Myometrial cell (primary cell): Measurements from ENCODE around the gene NLRP9. TPM values are rescaled to one million over a fixed set of nuclear protein-coding genes. Genes with fewer than 3 reads are reported as not detected.

Source experiments
- total RNA-seq: library from RNA; depleted of rRNA; stranded (reverse); fragments of >200 nt; gene quantifications from 2 replicates; pipeline ENCODE4 v1.2.3, GENCODE V29; 2015

The NLRP9 gene
- not detected in 2 replicates for total RNA-seq

GRCh38 chr19:55738302-55738701 lies at the start of gene NLRP9:
Gene NLRP9, minus strand, starts transcription at chr19:55738402. Its CDS starts 28 bp downstream, at chr19:55738374.

GRCh38 chr19:55768818-55769217 lies 30.6 kb upstream of the NLRP9 start, which contains the start of gene RFPL4AL1:
Gene RFPL4AL1, plus strand, starts transcription at chr19:55769118. Its CDS starts 2,687 bp downstream, at chr19:55771805.

GRCh38 chr19:55758797-55759196 lies 20.6 kb upstream of the NLRP9 start, which contains the start of gene RFPL4A:
Gene RFPL4A, plus strand, starts transcription at chr19:55759097. Its CDS starts 2,704 bp downstream, at chr19:55761801.

GRCh38 chr19:55674841-55675660 lies 63.2 kb downstream of the NLRP9 start, which contains the start of gene EPN1:
Gene EPN1, plus strand, starts transcription at chr19:55675226. Its CDS starts 3,402 bp downstream, at chr19:55678628.

Other genes with a start within 250 kb of the NLRP9 start
- gene SSC5D, start 250.0 kb downstream of the NLRP9 start, total RNA-seq, result 2.3 and 6.7 TPM in 2 replicates
- gene SBK2, start 201.3 kb downstream of the NLRP9 start, total RNA-seq, result not detected in 2 replicates
- gene SBK3, start 192.9 kb downstream of the NLRP9 start, total RNA-seq, result 0.58 TPM in 1 of 2 replicates, not detected in the other
- gene ZNF579, start 157.6 kb downstream of the NLRP9 start, total RNA-seq, result 6.1 and 6.6 TPM in 2 replicates
- gene FIZ1, start 138.9 kb downstream of the NLRP9 start, total RNA-seq, result 1.9 and 3.2 TPM in 2 replicates
- 10.5 and 35.7 TPM in 2 replicates for gene ZNF524, start 138.1 kb downstream of the NLRP9 start, total RNA-seq
- 2.6 and 3.5 TPM in 2 replicates for gene ZNF865, start 132.8 kb downstream of the NLRP9 start, total RNA-seq
- gene ZNF784, start 113.8 kb downstream of the NLRP9 start, total RNA-seq, result 3.7 and 6.6 TPM in 2 replicates
- 5.8 and 10.4 TPM in 2 replicates for gene ZNF580, start 97.4 kb downstream of the NLRP9 start, total RNA-seq
- 19.9 and 23.0 TPM in 2 replicates for gene ZNF581, start 94.8 kb downstream of the NLRP9 start, total RNA-seq
- gene CCDC106, start 90.2 kb downstream of the NLRP9 start, total RNA-seq, result 8.3 and 11.5 TPM in 2 replicates
- gene U2AF2, start 83.4 kb downstream of the NLRP9 start, total RNA-seq, result 201 and 229 TPM in 2 replicates
- gene EPN1, start 63.2 kb downstream of the NLRP9 start, total RNA-seq, result 104 and 157 TPM in 2 replicates
- gene RFPL4A, start 20.7 kb upstream of the NLRP9 start, total RNA-seq, result not detected in 2 replicates
- not detected in 2 replicates for gene RFPL4AL1, start 30.7 kb upstream of the NLRP9 start, total RNA-seq
- not detected in 2 replicates for gene NLRP11, start 93.6 kb upstream of the NLRP9 start, total RNA-seq
- not detected in 2 replicates for gene NLRP4, start 98.1 kb upstream of the NLRP9 start, total RNA-seq
- gene NLRP13, start 193.9 kb upstream of the NLRP9 start, total RNA-seq, result not detected in 2 replicates
- gene NLRP8, start 209.4 kb upstream of the NLRP9 start, total RNA-seq, result not detected in 2 replicates
- not detected in 2 replicates for gene NLRP5, start 248.4 kb upstream of the NLRP9 start, total RNA-seq